GM12878 (cell line): ENCODE results near the gene COX11. TPM values are rescaled to one million over a fixed set of nuclear protein-coding genes. Genes with fewer than 3 reads are reported as not detected.
A peak's percentile ranks its signal among the peaks of the same experiment; 100 is the strongest.

Experiments used
- ATAC-seq: fragments of 200-7000 bp; cut with Tn5 transposase; 3 replicates; pipeline ENCODE4 v1.9.1; 2020; ENCODE audit warnings: mild to moderate bottlenecking, moderate library complexity
- BruUV-seq: library from RNA; stranded (reverse); fragments of 400-500 nt; replicated peaks from 2 replicates; lab custom pipeline; 2021; lab: Mats Ljungman, UMichigan
- CTCF ChIA-PET: fragments of 300-600 bp; sonication (Branson Sonifier 250); formaldehyde crosslinking; extraction: SDS; loops from one replicate; lab custom pipeline; 2021; ENCODE audit warnings: inconsistent platforms; lab: Yijun Ruan, JAX
- POLR2A ChIA-PET: fragments of 350-600 bp; formaldehyde crosslinking; extraction: SDS; loops from one replicate; lab custom pipeline; 2021; ENCODE audit warnings: inconsistent platforms; lab: Charles Lee
- RAD21 ChIA-PET: fragments of 300-600 bp; sonication (Branson Sonifier 250); formaldehyde crosslinking; loops from one replicate; lab custom pipeline; 2023; ENCODE audit warnings: antibody characterized with exemption; ENCODE audit not compliant: unreplicated experiment; lab: Charles Lee
- SMC1A ChIA-PET: fragments of 300-600 bp; sonication (Branson Sonifier 250); formaldehyde crosslinking; loops from one replicate; lab custom pipeline; 2023; ENCODE audit not compliant: unreplicated experiment, uncharacterized antibody; lab: Charles Lee
- DNase-seq: peaks from one replicate; pipeline ENCODE4 v3.0.0-alpha.2; 2011; ENCODE audit warnings: low read depth, low spot score
- FAIRE-seq: peaks from 3 replicates; lab custom pipeline; 2011; peaks lifted over from hg19 to GRCh38; lab: Jason Lieb, UNC
- H2AFZ ChIP-seq: 2 replicates; pipeline ENCODE4 v1.6.0; 2011; ENCODE audit warnings: low read depth, low read length, control low read depth; ENCODE audit not compliant: control insufficient read depth
- H3K27ac ChIP-seq: 2 replicates; pipeline ENCODE4 v1.5.1; 2011; ENCODE audit warnings: control low read depth; ENCODE audit not compliant: control insufficient read depth, insufficient read depth
- H3K27me3 ChIP-seq, 2 experiments: replicated peaks in 1 of 2; 2 replicates each; pipeline versions ENCODE4 v1.6.0 to v1.6.1; 2011; ENCODE audit warnings: low read length in 1 of 2; ENCODE audit not compliant: control insufficient read depth in 2 of 2, insufficient read depth in 2 of 2
- H3K36me3 ChIP-seq, 2 experiments: 2 replicates each; pipeline ENCODE4 v1.5.1; 2011; ENCODE audit warnings: low read length in 1 of 2; ENCODE audit not compliant: control insufficient read depth in 2 of 2, insufficient read depth in 2 of 2
- H3K4me1 ChIP-seq: 2 replicates; pipeline ENCODE4 v1.6.1; 2011; ENCODE audit warnings: mild to moderate bottlenecking, low read length, moderate library complexity, mixed read lengths; ENCODE audit not compliant: control insufficient read depth, insufficient read depth
- H3K4me2 ChIP-seq: 2 replicates; pipeline ENCODE4 v1.6.0; 2011; ENCODE audit warnings: control low read depth; ENCODE audit not compliant: control insufficient read depth, insufficient read depth
- H3K4me3 ChIP-seq: fragments of 200-600 bp; sonication (generic); 2 replicates; pipeline ENCODE4 v1.5.1; 2016
- H3K79me2 ChIP-seq: 2 replicates; pipeline ENCODE4 v1.6.0; 2011; ENCODE audit warnings: low read length; ENCODE audit not compliant: control insufficient read depth, insufficient read depth
- H3K9ac ChIP-seq: 2 replicates; pipeline ENCODE4 v1.8.0; 2011; ENCODE audit warnings: low read length, control low read depth, mixed read lengths; ENCODE audit not compliant: control insufficient read depth, insufficient read depth
- H3K9me3 ChIP-seq: replicated peaks from 3 replicates; pipeline ENCODE4 v1.5.1; 2011; ENCODE audit warnings: mild to moderate bottlenecking, low read length; ENCODE audit not compliant: control insufficient read depth, insufficient read depth
- H4K20me1 ChIP-seq: 2 replicates; pipeline ENCODE4 v1.6.0; 2011; ENCODE audit not compliant: control insufficient read depth, insufficient read depth
- BACH1 ChIP-seq: fragments of 450-650 bp; IDR thresholded peaks from 2 replicates; pipeline ENCODE4 v1.6.1; 2017; ENCODE audit warnings: mild to moderate bottlenecking, borderline replicate concordance
- GATAD2B ChIP-seq: fragments of 450-650 bp; conservative IDR thresholded peaks from 2 replicates; pipeline ENCODE4 v1.6.1; 2017; ENCODE audit warnings: low read depth, mild to moderate bottlenecking, moderate library complexity
- HDAC6 ChIP-seq: fragments of 200-600 bp; sonication (generic); IDR thresholded peaks from one replicate; pipeline ENCODE4 v1.8.0; 2017; ENCODE audit warnings: antibody characterized with exemption; ENCODE audit not compliant: unreplicated experiment
- JUNB ChIP-seq: IDR thresholded peaks from 2 replicates; pipeline ENCODE4 v1.6.1; 2016; ENCODE audit warnings: antibody characterized with exemption, mild to moderate bottlenecking
- LARP7 ChIP-seq: fragments of 450-650 bp; IDR thresholded peaks from 2 replicates; pipeline ENCODE4 v1.6.1; 2017; ENCODE audit warnings: mild to moderate bottlenecking
- MTA2 ChIP-seq: fragments of 450-650 bp; IDR thresholded peaks from 2 replicates; pipeline ENCODE4 v1.6.1; 2016; ENCODE audit warnings: low read depth, mild to moderate bottlenecking, moderate library complexity
- MYC ChIP-seq: IDR thresholded peaks from 2 replicates; pipeline ENCODE4 v1.6.1; 2011; ENCODE audit warnings: mild to moderate bottlenecking, low read length, moderate library complexity, inconsistent platforms; ENCODE audit not compliant: insufficient read depth, insufficient replicate concordance, insufficient read length, severe bottlenecking
- NBN ChIP-seq: fragments of 450-650 bp; IDR thresholded peaks from 2 replicates; pipeline ENCODE4 v1.6.1; 2016
- NFYA ChIP-seq: IDR thresholded peaks from 2 replicates; pipeline ENCODE4 v1.6.1; 2011; ENCODE audit warnings: low read depth, mild to moderate bottlenecking, low read length, improper control_type of control experiment, borderline replicate concordance
- POLR2A ChIP-seq: IDR thresholded peaks from 2 replicates; pipeline ENCODE4 v1.6.1; 2011; ENCODE audit warnings: low read depth, mild to moderate bottlenecking, low read length
- RAD21 ChIP-seq: IDR thresholded peaks from 2 replicates; pipeline ENCODE4 v1.6.1; 2011; ENCODE audit warnings: mild to moderate bottlenecking, low read depth, low read length, moderate library complexity; ENCODE audit not compliant: insufficient read depth
- SMC3 ChIP-seq: IDR thresholded peaks from 2 replicates; pipeline ENCODE4 v1.6.1; 2011; ENCODE audit warnings: low read length, improper control_type of control experiment, borderline replicate concordance
- TARDBP ChIP-seq: IDR thresholded peaks from 2 replicates; pipeline ENCODE4 v1.6.1; 2016; ENCODE audit warnings: borderline replicate concordance
- TCF3 ChIP-seq: IDR thresholded peaks from 2 replicates; pipeline ENCODE4 v1.6.1; 2012; ENCODE audit warnings: low read depth, mild to moderate bottlenecking, low read length, borderline replicate concordance; ENCODE audit not compliant: insufficient read depth
- YY1 ChIP-seq: IDR thresholded peaks from 2 replicates; pipeline ENCODE4 v1.6.1; 2011; ENCODE audit warnings: low read depth, mild to moderate bottlenecking, low read length
- WGBS: methylation state at CpG from one replicate; pipeline ENCODE4 v1.1.6; 2016; ENCODE audit warnings: low lambda C conversion rate; ENCODE audit not compliant: insufficient replicate concordance, insufficient coverage; ENCODE audit errors: missing lambda C conversion rate; 5-methylcytosine and 5-hydroxymethylcytosine counted together
- in situ Hi-C: fragments of 300-500 bp; cut with MboI; formaldehyde crosslinking; loops from 9 replicates; pipeline ENCODE4 v1.14.3; 2018; ENCODE audit warnings: mixed read lengths
- intact Hi-C: fragments of 100-400 bp; cut with micrococcal nuclease; formaldehyde crosslinking; loops from one replicate; pipeline ENCODE4 v1.14.2; 2022; ENCODE audit not compliant: unreplicated experiment
- polyA plus RNA-seq, 11 experiments: library from polyadenylated mRNA; depleted of rRNA in 4 of 11; unstranded in 6 of 11; stranded (reverse) in 5 of 11; fragments of >200 nt; fragmentation: Nextera tagmentation in 4 of 11; fragmentation: Illumina TruSeq in 1 of 11; extraction: Ambion mirVana in 4 of 11; extraction: Trizol in 1 of 11; gene quantifications; 1 replicate in 1 of 11; 2 replicates in 10 of 11; pipeline versions ENCODE4 v1.2.1 to v1.2.3, GENCODE V29; 2011 to 2016; ENCODE audit warnings: inconsistent platforms in 2 of 11, missing spikeins in 2 of 11, low read depth in 1 of 11
- total RNA-seq, 4 experiments: library from RNA; depleted of rRNA in 3 of 4; stranded (reverse); fragments of >200 nt in 3 of 4; fragmentation: Illumina TruSeq in 1 of 4; extraction: Trizol in 1 of 4; gene quantifications; 2 replicates each; pipeline versions ENCODE4 v1.2.1 to v1.2.3, GENCODE V29; 2013 to 2021
- TF ChIP-seq, protein P1 (sequence below): fragments of 450-650 bp; IDR thresholded peaks from 2 replicates; pipeline ENCODE4 v1.6.1; 2018; ENCODE audit warnings: borderline replicate concordance, mild to moderate bottlenecking; ENCODE audit not compliant: partially characterized antibody
- TF ChIP-seq, protein P2 (sequence below), 3 experiments: IDR thresholded peaks in 2 of 3; conservative IDR thresholded peaks in 1 of 3; 2 replicates each; pipeline ENCODE4 v1.5.1; 2011; ENCODE audit warnings: low read depth in 3 of 3, low read length in 3 of 3, mild to moderate bottlenecking in 3 of 3, control low read depth in 2 of 3, moderate library complexity in 2 of 3, inconsistent platforms in 1 of 3, mixed read lengths in 1 of 3; ENCODE audit not compliant: control insufficient read depth in 2 of 3, insufficient read depth in 1 of 3; ENCODE audit errors: extremely low read depth in 1 of 3
- TF ChIP-seq, protein P3 (sequence below): IDR thresholded peaks from 2 replicates; pipeline ENCODE4 v1.6.1; 2011; ENCODE audit warnings: borderline replicate concordance, low read depth, mild to moderate bottlenecking, moderate library complexity, low read length; ENCODE audit not compliant: insufficient read depth, poor library complexity, severe bottlenecking

The COX11 gene
- total and polyA plus RNA-seq, 10 of the 15 experiments (the other 5 are each of a cell fraction or from before 2014, with no cell fraction given), result 13.8 to 69.4 (median 50.8) TPM

DNA sequence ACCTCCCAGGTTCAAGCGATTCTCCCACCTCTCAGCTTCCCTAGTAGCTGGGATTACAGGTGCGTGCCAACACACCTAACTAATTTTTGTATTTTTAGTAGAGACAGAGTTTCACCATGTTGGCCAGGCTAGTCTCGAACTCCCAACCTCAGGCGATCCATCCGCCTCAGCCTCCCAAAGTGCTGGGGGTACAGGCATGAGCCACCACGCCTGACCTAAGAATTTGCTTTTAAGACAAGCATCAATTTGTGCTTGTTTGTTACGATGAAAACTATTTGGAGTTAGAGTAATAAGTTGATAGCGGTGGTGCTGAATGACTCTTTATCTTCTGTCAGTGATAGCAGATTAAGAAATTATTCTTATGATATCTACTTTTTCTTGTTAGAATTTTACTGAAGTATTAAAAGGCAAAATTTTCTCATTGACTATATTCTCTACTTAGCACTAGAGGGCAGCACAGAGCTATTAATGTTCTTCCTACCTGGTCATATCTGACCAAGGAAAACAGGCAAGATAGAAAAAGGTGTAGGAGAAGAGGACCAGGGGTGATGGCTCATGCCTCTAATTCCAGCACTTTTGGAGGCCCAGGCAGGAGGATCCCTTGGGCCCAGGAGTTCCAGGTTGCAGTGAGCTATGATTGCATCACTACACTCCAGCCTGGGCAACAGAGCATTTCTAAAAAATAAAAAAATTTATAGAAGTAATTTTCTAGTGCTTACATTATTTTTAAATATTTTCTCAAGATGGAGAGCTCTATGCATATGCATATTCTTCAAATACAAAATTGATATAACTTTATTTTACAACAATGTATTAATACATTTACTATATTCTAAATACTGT is 24.6 kb upstream of the COX11 start:
- peak; percentile 79 for ATAC-seq
- H4K20me1 ChIP-seq, result no peaks in the 10 kb centered on the region
- 0 out of 4 replicates have a peak, but pooled peaks cover 0 to 4% of the 10 kb centered on the region in 2 experiments for H3K36me3 ChIP-seq
- H3K27ac ChIP-seq, result no peak overlapping the region
- ChIA-PET CTCF (interaction anchor here (0.5 to 6.7 kb wide), 45 partner anchors 8 to 521 kb away, joined by 3 to 95 read pairs (median 4); no protein-coding TSS in a partner anchor), RAD21 (interaction anchor here (0.6 to 3.7 kb wide), 14 partner anchors 13 to 1117 kb away, joined by 3 to 26 read pairs (median 4); no protein-coding TSS in a partner anchor), SMC1A (interaction anchor here (0.7 to 6.3 kb wide), 28 partner anchors 8 to 521 kb away, joined by 3 to 34 read pairs (median 6); no protein-coding TSS in a partner anchor), POLR2A (no interaction called here)
- no TSS peak for BruUV-seq
- H3K27me3 ChIP-seq, result no peaks in the 10 kb centered on the region
- peak; percentile 99 for FAIRE-seq
- H3K4me1 ChIP-seq, result no peaks in the 10 kb centered on the region
- H3K9me3 ChIP-seq, result no peaks in the 10 kb centered on the region
- intact Hi-C loops (loop anchor here (1.0 to 2.0 kb wide), 3 partner anchors 303 to 522 kb away; no protein-coding TSS in a partner anchor), in situ Hi-C loops (loop anchor here (5.0 to 10.0 kb wide), 3 partner anchors 299 to 522 kb away; partner anchors contain the start of gene SMIM36)
- 63% methylated on average over 8 of the region's 8 CpGs for WGBS
- H3K4me3 ChIP-seq, result no peak overlapping the region
- no peak for DNase-seq
- H3K79me2 ChIP-seq, result no peaks in the 10 kb centered on the region
- no peak overlapping the region for H3K9ac ChIP-seq
- no peak overlapping the region for H3K4me2 ChIP-seq
- no peak overlapping the region for H2AFZ ChIP-seq
- no peak for TF ChIP-seq NBN
- peak; percentile 86 for TF ChIP-seq RAD21
- no peak for TF ChIP-seq LARP7
- no peak for TF ChIP-seq GATAD2B
- TF ChIP-seq YY1, result no peak
- TF ChIP-seq POLR2A, result no peak
- TF ChIP-seq, protein P1, sequence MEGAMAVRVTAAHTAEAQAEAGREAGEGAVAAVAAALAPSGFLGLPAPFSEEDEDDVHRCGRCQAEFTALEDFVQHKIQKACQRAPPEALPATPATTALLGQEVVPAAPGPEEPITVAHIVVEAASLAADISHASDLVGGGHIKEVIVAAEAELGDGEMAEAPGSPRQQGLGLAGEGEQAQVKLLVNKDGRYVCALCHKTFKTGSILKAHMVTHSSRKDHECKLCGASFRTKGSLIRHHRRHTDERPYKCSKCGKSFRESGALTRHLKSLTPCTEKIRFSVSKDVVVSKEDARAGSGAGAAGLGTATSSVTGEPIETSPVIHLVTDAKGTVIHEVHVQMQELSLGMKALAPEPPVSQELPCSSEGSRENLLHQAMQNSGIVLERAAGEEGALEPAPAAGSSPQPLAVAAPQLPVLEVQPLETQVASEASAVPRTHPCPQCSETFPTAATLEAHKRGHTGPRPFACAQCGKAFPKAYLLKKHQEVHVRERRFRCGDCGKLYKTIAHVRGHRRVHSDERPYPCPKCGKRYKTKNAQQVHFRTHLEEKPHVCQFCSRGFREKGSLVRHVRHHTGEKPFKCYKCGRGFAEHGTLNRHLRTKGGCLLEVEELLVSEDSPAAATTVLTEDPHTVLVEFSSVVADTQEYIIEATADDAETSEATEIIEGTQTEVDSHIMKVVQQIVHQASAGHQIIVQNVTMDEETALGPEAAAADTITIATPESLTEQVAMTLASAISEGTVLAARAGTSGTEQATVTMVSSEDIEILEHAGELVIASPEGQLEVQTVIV, result no peak
- TF ChIP-seq SMC3, result peak; percentile 61; the same call in 1 of the 2 replicates
- TF ChIP-seq MYC, result no peak
- no peak for TF ChIP-seq TARDBP
- no peak for TF ChIP-seq NFYA
- TF ChIP-seq, protein P2, sequence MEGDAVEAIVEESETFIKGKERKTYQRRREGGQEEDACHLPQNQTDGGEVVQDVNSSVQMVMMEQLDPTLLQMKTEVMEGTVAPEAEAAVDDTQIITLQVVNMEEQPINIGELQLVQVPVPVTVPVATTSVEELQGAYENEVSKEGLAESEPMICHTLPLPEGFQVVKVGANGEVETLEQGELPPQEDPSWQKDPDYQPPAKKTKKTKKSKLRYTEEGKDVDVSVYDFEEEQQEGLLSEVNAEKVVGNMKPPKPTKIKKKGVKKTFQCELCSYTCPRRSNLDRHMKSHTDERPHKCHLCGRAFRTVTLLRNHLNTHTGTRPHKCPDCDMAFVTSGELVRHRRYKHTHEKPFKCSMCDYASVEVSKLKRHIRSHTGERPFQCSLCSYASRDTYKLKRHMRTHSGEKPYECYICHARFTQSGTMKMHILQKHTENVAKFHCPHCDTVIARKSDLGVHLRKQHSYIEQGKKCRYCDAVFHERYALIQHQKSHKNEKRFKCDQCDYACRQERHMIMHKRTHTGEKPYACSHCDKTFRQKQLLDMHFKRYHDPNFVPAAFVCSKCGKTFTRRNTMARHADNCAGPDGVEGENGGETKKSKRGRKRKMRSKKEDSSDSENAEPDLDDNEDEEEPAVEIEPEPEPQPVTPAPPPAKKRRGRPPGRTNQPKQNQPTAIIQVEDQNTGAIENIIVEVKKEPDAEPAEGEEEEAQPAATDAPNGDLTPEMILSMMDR (IDR thresholded peaks at IDR 0.05 in 2 of 3, conservative IDR thresholded peaks at IDR 0.05 in 1 of 3; ENCODE audit: control insufficient read depth in 2 of 3, extremely low read depth in 1 of 3, insufficient read depth in 1 of 3, low read depth in 3 of 3, low read length in 3 of 3), result peak; percentile 50 to 66 (median 51); a peak in 5 of 6 replicates
- TF ChIP-seq JUNB, result no peak
- TF ChIP-seq HDAC6, result no peak
- no peak for TF ChIP-seq MTA2
- TF ChIP-seq, protein P3, sequence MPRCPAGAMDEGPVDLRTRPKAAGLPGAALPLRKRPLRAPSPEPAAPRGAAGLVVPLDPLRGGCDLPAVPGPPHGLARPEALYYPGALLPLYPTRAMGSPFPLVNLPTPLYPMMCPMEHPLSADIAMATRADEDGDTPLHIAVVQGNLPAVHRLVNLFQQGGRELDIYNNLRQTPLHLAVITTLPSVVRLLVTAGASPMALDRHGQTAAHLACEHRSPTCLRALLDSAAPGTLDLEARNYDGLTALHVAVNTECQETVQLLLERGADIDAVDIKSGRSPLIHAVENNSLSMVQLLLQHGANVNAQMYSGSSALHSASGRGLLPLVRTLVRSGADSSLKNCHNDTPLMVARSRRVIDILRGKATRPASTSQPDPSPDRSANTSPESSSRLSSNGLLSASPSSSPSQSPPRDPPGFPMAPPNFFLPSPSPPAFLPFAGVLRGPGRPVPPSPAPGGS, result no peak
- TF ChIP-seq TCF3, result no peak
- TF ChIP-seq BACH1, result no peak
